ENCODE measurements around the gene KXD1. TPM values are rescaled to one million over a fixed set of nuclear protein-coding genes. Genes with fewer than 3 reads are reported as not detected.

The KXD1 gene
- total RNA-seq, 1 donor from 2014 or later = 131 TPM

GRCh38 chr19:18576383-18576782 lies 18.7 kb downstream of the KXD1 start:
- intact Hi-C loops (cut with DNase I) = no loop called here

GRCh38 chr19:18577365-18577914 lies 19.8 kb downstream of the KXD1 start:
- TF ChIP-seq POLR2A (IDR thresholded peaks at IDR 0.05) = no peak
- no peak for TF ChIP-seq POLR2AphosphoS5 (IDR thresholded peaks at IDR 0.05; ENCODE audit: insufficient read depth in 1 of 2, low read depth in 1 of 2)
- TF ChIP-seq CTCF (IDR thresholded peaks at IDR 0.05) = no peak
- Histone ChIP-seq H3K9me3 (no peaks in the 10 kb centered on the region), H3K4me3 (no peak overlapping the region), H3K27ac (no peak overlapping the region), H3K4me1 (peaks cover 13% of the 10 kb centered on the region), H3K27me3 (no peaks in the 10 kb centered on the region), H3K36me3 (peaks cover 0 to 41% of the 10 kb centered on the region in 2 donors)
- DNase-seq (ENCODE audit: extremely low spot score in 2 of 2) = no peak
- intact Hi-C loops (cut with DNase I) = no loop called here

More at GRCh38 chr19:18576383-18576782, 18.7 kb downstream of the KXD1 start:
- H3K9me3 ChIP-seq = no peaks in the 10 kb centered on the region
- no peak for DNase-seq (ENCODE audit: extremely low spot score in 2 of 2)
- no peak overlapping the region for H3K4me3 ChIP-seq
- TF ChIP-seq POLR2A (IDR thresholded peaks at IDR 0.05) = no peak
- no peak for TF ChIP-seq CTCF (IDR thresholded peaks at IDR 0.05)
- no peak for TF ChIP-seq POLR2AphosphoS5 (IDR thresholded peaks at IDR 0.05; ENCODE audit: insufficient read depth in 1 of 2, low read depth in 1 of 2)
- peaks cover 19% of the 10 kb centered on the region for H3K4me1 ChIP-seq
- H3K27me3 ChIP-seq = no peaks in the 10 kb centered on the region
- H3K27ac ChIP-seq = no peak overlapping the region
- H3K36me3 ChIP-seq = peaks cover 0 to 41% of the 10 kb centered on the region in 2 donors

- no peak overlapping the region for H3K4me3 ChIP-seq
- H3K4me1 ChIP-seq = no peaks in the 10 kb centered on the region
- DNase-seq (ENCODE audit: extremely low spot score in 2 of 2) = no peak
- peaks cover 0 to 19% of the 10 kb centered on the region in 2 donors for H3K36me3 ChIP-seq
- intact Hi-C loops (cut with DNase I) = no loop called here
- no peak for TF ChIP-seq CTCF (IDR thresholded peaks at IDR 0.05)
- no peak for TF ChIP-seq POLR2AphosphoS5 (IDR thresholded peaks at IDR 0.05; ENCODE audit: insufficient read depth in 1 of 2, low read depth in 1 of 2)
- no peak for TF ChIP-seq POLR2A (IDR thresholded peaks at IDR 0.05)
- no peaks in the 10 kb centered on the region for H3K9me3 ChIP-seq
- H3K27me3 ChIP-seq = no peaks in the 10 kb centered on the region
- no peak overlapping the region for H3K27ac ChIP-seq
Measured at GRCh38 chr19:18580311-18580710, 22.6 kb downstream of the KXD1 start.

GRCh38 chr19:18586306-18586705 lies 28.6 kb downstream of the KXD1 start:
- Histone ChIP-seq H3K36me3 (peaks cover 0 to 8% of the 10 kb centered on the region in 2 donors), H3K27me3 (no peaks in the 10 kb centered on the region), H3K4me1 (peaks cover 27% of the 10 kb centered on the region), H3K27ac (no peak overlapping the region), H3K4me3 (no peak overlapping the region), H3K9me3 (no peaks in the 10 kb centered on the region)
- TF ChIP-seq CTCF (IDR thresholded peaks at IDR 0.05) = no peak
- no peak for TF ChIP-seq POLR2A (IDR thresholded peaks at IDR 0.05)
- no peak for TF ChIP-seq POLR2AphosphoS5 (IDR thresholded peaks at IDR 0.05; ENCODE audit: insufficient read depth in 1 of 2, low read depth in 1 of 2)
- no peak for DNase-seq (ENCODE audit: extremely low spot score in 2 of 2)
- intact Hi-C loops (cut with DNase I) = no loop called here

- no peaks in the 10 kb centered on the region for H3K9me3 ChIP-seq
- no peak for DNase-seq (ENCODE audit: extremely low spot score in 2 of 2)
- H3K27me3 ChIP-seq = no peaks in the 10 kb centered on the region
- H3K27ac ChIP-seq = peak overlapping the region; percentile 88
- intact Hi-C loops (cut with DNase I) = no loop called here
- H3K36me3 ChIP-seq = peaks cover 0 to 8% of the 10 kb centered on the region in 2 donors
- peaks cover 32% of the 10 kb centered on the region for H3K4me1 ChIP-seq
- TF ChIP-seq POLR2A (IDR thresholded peaks at IDR 0.05) (no peak), CTCF (IDR thresholded peaks at IDR 0.05) (no peak), POLR2AphosphoS5 (IDR thresholded peaks at IDR 0.05; ENCODE audit: insufficient read depth in 1 of 2, low read depth in 1 of 2) (no peak)
- H3K4me3 ChIP-seq = no peak overlapping the region
Measured at GRCh38 chr19:18587561-18587960, 29.9 kb downstream of the KXD1 start.

Data from vagina (tissue), 2 donors.